Activated CD4-positive, alpha-beta memory T cell treated with anti-CD3 and anti-CD28 coated beads, Interleukin-2, amount 10 ng/mL, durations not matched to agents 7 days and 5 days (primary cell): ENCODE results near the gene ORAI1. TPM values are rescaled to one million over a fixed set of nuclear protein-coding genes. Genes with fewer than 3 reads are reported as not detected.
"Not testable (repeated sequence)": the region's sequence is repeated elsewhere in the genome, so short reads cannot be mapped to it uniquely, and the experiment has no call there.

Source experiments
- CTCF ChIA-PET: fragments of 350-600 bp; sonication (Branson Sonifier 250); formaldehyde crosslinking; loops from one replicate; lab custom pipeline; 2021; ENCODE audit warnings: antibody characterized with exemption, inconsistent platforms; lab: Charles Lee
- POLR2A ChIA-PET: fragments of 350-600 bp; sonication (Branson Sonifier 250); formaldehyde crosslinking; loops from one replicate; lab custom pipeline; 2021; ENCODE audit warnings: antibody characterized with exemption; lab: Charles Lee
- DNase-seq: peaks from one replicate; pipeline ENCODE4 v3.0.0-alpha.2; 2020
- H3K27ac Mint-ChIP-seq: one replicate; pipeline ENCODE4 v1.8.0; 2021; ENCODE audit warnings: mild to moderate bottlenecking, mixed read lengths
- H3K27me3 Mint-ChIP-seq: one replicate; pipeline ENCODE4 v1.8.0; 2021; ENCODE audit warnings: mixed read lengths
- H3K36me3 Mint-ChIP-seq: one replicate; pipeline ENCODE4 v1.8.0; 2021; ENCODE audit warnings: low read depth, mixed read lengths
- H3K4me1 Mint-ChIP-seq: one replicate; pipeline ENCODE4 v1.8.0; 2021; ENCODE audit warnings: mixed read lengths
- H3K4me3 Mint-ChIP-seq: one replicate; pipeline ENCODE4 v1.8.0; 2021; ENCODE audit warnings: mild to moderate bottlenecking, mixed read lengths
- H3K9me3 Mint-ChIP-seq: one replicate; pipeline ENCODE4 v1.8.0; 2021; ENCODE audit warnings: mixed read lengths
- total RNA-seq, 2 experiments: library from RNA; stranded (reverse); gene quantifications; one replicate each; pipeline ENCODE4 v1.2.3, GENCODE V29; 2021

Gene ORAI1
- total RNA-seq, 2 experiments from 2014 or later: 69.0 to 70.3 TPM

- no peak for DNase-seq
- Mint-ChIP-seq H3K27me3 (no peaks in the 10 kb centered on the region), H3K36me3 (no peaks in the 10 kb centered on the region), H3K27ac (no peak overlapping the region), H3K4me1 (peaks cover 32% of the 10 kb centered on the region), H3K9me3 (no peaks in the 10 kb centered on the region), H3K4me3 (no peak overlapping the region)
- POLR2A ChIA-PET: no interaction called here
- CTCF ChIA-PET: no interaction called here
These were observed 49.9 kb downstream of the ORAI1 start for GRCh38 chr12:121676190-121676589.

GRCh38 chr12:121678305-121678704 is 52.0 kb downstream of the ORAI1 start:
- ChIA-PET POLR2A (interaction anchor here (3.6 kb wide), 1 partner anchor 51 kb away, joined by 10 read pairs; the partner anchor contains the start of gene ORAI1), CTCF (no interaction called here)
- no peaks in the 10 kb centered on the region for H3K36me3 Mint-ChIP-seq
- peaks cover 16% of the 10 kb centered on the region for H3K4me1 Mint-ChIP-seq
- H3K9me3 Mint-ChIP-seq: no peaks in the 10 kb centered on the region
- no peak overlapping the region for H3K27ac Mint-ChIP-seq
- no peak for DNase-seq
- H3K27me3 Mint-ChIP-seq: no peaks in the 10 kb centered on the region
- no peak overlapping the region for H3K4me3 Mint-ChIP-seq

DNA sequence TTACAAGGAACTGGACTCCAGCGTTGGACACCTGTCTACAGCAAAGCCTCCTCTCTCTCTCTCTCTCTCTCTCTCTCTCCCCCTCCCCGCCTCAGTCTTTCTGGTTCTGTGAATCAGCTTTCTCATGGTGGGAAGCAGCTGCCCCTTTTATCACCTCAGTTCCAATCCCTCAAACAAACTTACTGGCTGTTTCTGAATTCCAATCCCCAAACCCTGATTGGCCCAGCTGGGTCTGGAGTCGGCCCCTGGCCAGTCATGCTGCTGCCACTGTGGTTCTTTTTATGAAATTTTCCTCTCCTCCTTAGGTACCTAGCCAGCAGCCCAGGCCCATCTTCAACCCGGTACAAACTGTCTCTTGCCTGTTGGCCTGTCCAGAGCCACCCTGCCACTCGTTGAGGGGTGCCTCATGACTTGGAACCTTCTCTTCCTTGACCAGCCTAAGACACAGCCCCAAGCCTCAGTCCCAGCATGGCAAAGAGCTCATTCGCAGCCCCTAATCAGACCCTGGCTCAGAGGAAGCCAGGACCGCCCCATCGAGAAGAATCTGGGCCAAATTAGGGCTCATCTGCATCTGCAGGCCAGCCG is 52.5 kb downstream of the ORAI1 start:
- Mint-ChIP-seq H3K27ac (no peak overlapping the region), H3K9me3 (no peaks in the 10 kb centered on the region), H3K27me3 (no peaks in the 10 kb centered on the region), H3K4me3 (no peak overlapping the region), H3K4me1 (peaks cover 11% of the 10 kb centered on the region), H3K36me3 (no peaks in the 10 kb centered on the region)
- DNase-seq: no peak
- ChIA-PET POLR2A (interaction anchor here (3.6 kb wide), 1 partner anchor 51 kb away, joined by 10 read pairs; the partner anchor contains the start of gene ORAI1), CTCF (interaction anchor here (1.2 kb wide), 1 partner anchor 19 kb away, joined by 3 read pairs; no protein-coding TSS in a partner anchor)

DNA sequence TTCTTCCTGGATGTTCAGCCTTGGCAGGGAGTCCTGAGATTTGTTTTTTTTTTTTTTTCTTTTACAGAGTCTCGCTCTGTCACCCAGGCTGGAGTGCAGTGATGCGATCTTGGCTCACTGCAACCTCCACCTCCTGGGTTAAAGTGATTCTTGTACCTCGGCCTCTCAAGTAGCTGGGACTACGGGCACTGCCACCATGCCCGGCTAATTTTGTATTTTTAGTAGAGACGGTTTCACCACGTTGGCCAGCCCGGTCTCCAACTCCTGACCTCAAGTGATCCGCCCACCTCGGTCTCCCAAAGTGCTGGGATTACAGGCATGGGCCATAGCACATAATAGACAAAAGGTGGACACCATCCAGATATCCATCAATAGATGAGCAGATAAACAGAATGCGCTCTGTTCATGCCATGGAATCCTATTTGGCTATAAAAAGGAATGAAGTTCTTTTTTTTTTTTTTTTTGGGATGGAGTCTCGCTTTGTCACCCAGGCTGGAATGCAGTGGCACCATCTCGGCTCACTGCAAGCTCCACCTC is 53.4 kb downstream of the ORAI1 start:
- H3K4me1 Mint-ChIP-seq, H3K36me3 Mint-ChIP-seq, H3K4me3 Mint-ChIP-seq, H3K27me3 Mint-ChIP-seq, DNase-seq, H3K9me3 Mint-ChIP-seq, H3K27ac Mint-ChIP-seq: not testable (repeated sequence)
- ChIA-PET CTCF (interaction anchor here (0.6 to 1.2 kb wide), 6 partner anchors 20 to 239 kb away, joined by 3 read pairs; partner anchors contain the start of genes CFAP251 and ORAI1), POLR2A (interaction anchor here (3.6 kb wide), 1 partner anchor 52 kb away, joined by 10 read pairs; the partner anchor contains the start of gene ORAI1)

GRCh38 chr12:121688966-121689365 is 62.6 kb downstream of the ORAI1 start:
- POLR2A ChIA-PET: interaction anchor here (1.0 to 1.5 kb wide), 2 partner anchors 16 to 63 kb away, joined by 3 to 4 read pairs; no protein-coding TSS in a partner anchor
- DNase-seq: no peak
- H3K4me1 Mint-ChIP-seq: peaks cover 15% of the 10 kb centered on the region
- peaks cover 2% of the 10 kb centered on the region for H3K27me3 Mint-ChIP-seq
- peaks cover 3% of the 10 kb centered on the region for H3K36me3 Mint-ChIP-seq
- CTCF ChIA-PET: interaction anchor here (1.2 to 1.5 kb wide), 2 partner anchors 106 to 137 kb away, joined by 6 read pairs; no protein-coding TSS in a partner anchor
- no peak overlapping the region for H3K4me3 Mint-ChIP-seq
- H3K9me3 Mint-ChIP-seq: no peaks in the 10 kb centered on the region
- H3K27ac Mint-ChIP-seq: no peak overlapping the region

- no peak overlapping the region for H3K27ac Mint-ChIP-seq
- DNase-seq: no peak
- H3K4me1 Mint-ChIP-seq: peaks cover 15% of the 10 kb centered on the region
- peaks cover 2% of the 10 kb centered on the region for H3K27me3 Mint-ChIP-seq
- peaks cover 3% of the 10 kb centered on the region for H3K36me3 Mint-ChIP-seq
- ChIA-PET CTCF (interaction anchor here (0.8 to 1.5 kb wide), 4 partner anchors 98 to 198 kb away, joined by 3 to 6 read pairs (median 5); no protein-coding TSS in a partner anchor), POLR2A (interaction anchor here (1.0 to 1.5 kb wide), 2 partner anchors 17 to 64 kb away, joined by 3 to 4 read pairs; no protein-coding TSS in a partner anchor)
- H3K9me3 Mint-ChIP-seq: no peaks in the 10 kb centered on the region
- H3K4me3 Mint-ChIP-seq: no peak overlapping the region
These were observed 63.1 kb downstream of the ORAI1 start for GRCh38 chr12:121689430-121689829.

Other genes starting within 250 kb of the ORAI1 start
- gene RNF34, start 226.4 kb upstream of the ORAI1 start, total RNA-seq: 10 to 100 TPM; 88.2 to 90.1 TPM
- 10 to 100 TPM; 59.8 to 62.6 TPM for gene KDM2B, start 45.5 kb upstream of the ORAI1 start, total RNA-seq
- 1 to 10 TPM; 3.6 to 4.2 TPM for gene MORN3, start 43.1 kb downstream of the ORAI1 start, total RNA-seq
- gene TMEM120B, start 86.2 kb downstream of the ORAI1 start, total RNA-seq: 1 to 10 TPM; 5.1 to 5.8 TPM
- 100 to 1,000 TPM; 157 to 163 TPM for gene RHOF, start 167.2 kb downstream of the ORAI1 start, total RNA-seq
- gene SETD1B, start 177.5 kb downstream of the ORAI1 start, total RNA-seq: 10 to 100 TPM; 26.5 to 26.9 TPM
- gene HPD, start 232.3 kb downstream of the ORAI1 start, total RNA-seq: not detected